GM12874 (cell line): Measurements from ENCODE around the gene CNTNAP4.

Source experiments
- TF ChIP-seq, protein P1 (sequence below): IDR thresholded peaks from 2 replicates; pipeline ENCODE4 v1.5.1; 2011; ENCODE audit warnings: low read depth, mild to moderate bottlenecking, control low read depth, low read length, moderate library complexity; ENCODE audit not compliant: insufficient read depth

The CNTNAP4 gene

DNA sequence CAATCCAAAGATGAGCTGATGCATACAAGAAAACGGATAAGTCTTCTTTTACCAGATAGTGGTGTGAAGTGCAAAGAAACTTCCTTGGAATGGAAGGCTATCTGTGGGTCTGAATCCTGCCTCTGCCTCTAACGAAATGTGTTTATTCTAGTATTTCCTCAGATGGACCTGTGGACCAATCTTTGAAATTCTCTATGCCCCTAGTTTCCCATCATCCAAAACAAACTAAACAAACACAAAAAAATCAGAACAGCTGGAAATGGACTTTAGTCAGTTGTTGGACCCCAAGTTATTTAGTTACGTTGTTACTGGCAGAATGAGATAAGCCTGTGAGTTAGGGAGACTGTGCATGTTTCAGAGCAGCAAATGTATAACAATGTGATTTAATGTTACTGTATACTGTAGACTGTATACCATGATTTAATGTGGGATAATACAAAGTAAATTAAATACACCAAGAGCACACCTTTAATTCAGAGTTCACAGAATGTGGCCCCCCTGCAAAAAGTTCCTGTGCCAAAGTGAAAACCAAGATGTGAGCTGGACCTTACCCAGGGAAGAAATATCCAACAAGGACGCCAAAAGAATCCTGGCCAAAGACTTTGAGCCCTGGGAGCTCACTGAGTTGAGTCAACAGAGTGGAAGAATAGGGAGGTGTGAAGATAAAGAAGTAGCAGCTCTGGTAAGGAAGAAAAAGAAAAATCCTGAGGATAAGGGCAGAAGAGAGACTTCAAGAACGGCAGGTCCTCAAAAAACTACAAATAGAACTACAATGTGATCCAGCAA, 255.2 kb downstream of the CNTNAP4 start:
- TF ChIP-seq, protein P1, sequence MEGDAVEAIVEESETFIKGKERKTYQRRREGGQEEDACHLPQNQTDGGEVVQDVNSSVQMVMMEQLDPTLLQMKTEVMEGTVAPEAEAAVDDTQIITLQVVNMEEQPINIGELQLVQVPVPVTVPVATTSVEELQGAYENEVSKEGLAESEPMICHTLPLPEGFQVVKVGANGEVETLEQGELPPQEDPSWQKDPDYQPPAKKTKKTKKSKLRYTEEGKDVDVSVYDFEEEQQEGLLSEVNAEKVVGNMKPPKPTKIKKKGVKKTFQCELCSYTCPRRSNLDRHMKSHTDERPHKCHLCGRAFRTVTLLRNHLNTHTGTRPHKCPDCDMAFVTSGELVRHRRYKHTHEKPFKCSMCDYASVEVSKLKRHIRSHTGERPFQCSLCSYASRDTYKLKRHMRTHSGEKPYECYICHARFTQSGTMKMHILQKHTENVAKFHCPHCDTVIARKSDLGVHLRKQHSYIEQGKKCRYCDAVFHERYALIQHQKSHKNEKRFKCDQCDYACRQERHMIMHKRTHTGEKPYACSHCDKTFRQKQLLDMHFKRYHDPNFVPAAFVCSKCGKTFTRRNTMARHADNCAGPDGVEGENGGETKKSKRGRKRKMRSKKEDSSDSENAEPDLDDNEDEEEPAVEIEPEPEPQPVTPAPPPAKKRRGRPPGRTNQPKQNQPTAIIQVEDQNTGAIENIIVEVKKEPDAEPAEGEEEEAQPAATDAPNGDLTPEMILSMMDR = no peak

DNA sequence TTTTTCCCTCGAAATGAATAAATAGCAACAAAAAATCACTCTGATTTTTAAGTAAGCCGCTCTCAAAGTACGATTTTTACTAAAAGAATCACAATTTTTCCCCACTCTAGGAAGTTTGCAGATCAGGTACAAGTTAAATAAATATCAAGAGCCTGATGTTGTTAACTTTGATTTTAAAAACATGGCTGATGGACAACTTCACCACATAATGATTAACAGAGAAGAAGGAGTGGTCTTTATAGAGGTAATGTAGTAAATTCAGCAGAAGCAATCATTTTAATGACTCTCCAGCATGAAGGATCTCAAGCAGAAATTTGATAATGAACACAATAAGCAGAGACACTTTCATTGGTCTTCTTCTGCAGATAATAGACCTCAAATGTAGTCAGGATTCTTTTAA, 262.4 kb downstream of the CNTNAP4 start:
- TF ChIP-seq, protein P1 = no peak

DNA sequence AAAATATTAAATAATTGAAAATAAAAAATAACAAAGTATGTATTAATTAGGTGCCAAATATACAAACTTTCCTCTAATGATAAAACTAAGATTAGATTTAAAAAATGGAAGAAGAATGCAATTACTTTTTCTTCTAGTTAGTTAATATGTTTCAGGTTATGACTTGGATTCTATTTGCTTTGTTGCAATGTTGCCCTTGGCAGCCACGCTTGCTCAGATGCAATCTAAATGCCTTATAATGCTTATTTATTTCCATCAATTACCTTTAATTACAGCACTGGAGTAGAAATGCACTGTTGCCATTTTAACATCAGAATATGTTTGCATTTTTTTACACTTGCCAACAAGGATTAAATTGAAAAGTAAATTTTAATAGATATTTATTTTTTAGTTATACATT, 263.9 kb downstream of the CNTNAP4 start:
- TF ChIP-seq, protein P1 = no peak

DNA sequence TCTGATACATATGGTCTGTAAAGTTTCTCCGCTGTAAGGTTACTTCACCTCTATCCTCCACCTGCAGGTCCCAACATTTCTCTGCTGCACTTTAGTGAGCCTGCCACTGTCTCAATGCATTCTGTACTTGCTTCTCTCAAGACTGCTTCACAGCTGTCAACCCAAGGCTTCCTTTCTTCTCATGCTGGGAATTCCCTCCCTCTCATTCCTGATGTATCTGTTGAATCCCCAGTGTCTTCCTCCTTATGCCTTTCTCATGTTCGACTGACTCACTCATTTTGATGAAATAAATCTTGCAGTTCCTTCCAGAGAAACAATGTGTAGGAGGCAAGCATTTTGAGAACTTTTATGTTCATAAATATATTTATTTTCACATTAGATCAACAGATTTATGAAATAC, 288.3 kb downstream of the CNTNAP4 start:
- TF ChIP-seq, protein P1 = no peak

DNA sequence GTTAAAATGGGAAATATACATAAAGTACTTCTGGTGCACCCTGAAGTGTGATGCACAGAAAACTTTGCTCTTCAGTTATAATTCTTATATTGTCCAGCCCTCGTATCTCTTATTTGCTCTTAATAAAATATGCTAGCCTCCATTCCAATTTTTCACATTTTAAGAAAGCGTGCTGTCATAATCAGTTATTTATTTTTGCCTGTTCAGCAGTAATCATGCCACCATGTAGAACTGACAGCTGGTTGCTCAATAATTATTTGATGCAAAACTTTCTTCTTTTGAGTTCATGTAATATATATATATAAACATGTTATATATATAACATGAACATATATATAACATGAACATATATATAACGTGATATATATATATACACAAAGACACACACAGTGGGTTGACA, 294.6 kb downstream of the CNTNAP4 start:
- TF ChIP-seq, protein P1 = no peak

DNA sequence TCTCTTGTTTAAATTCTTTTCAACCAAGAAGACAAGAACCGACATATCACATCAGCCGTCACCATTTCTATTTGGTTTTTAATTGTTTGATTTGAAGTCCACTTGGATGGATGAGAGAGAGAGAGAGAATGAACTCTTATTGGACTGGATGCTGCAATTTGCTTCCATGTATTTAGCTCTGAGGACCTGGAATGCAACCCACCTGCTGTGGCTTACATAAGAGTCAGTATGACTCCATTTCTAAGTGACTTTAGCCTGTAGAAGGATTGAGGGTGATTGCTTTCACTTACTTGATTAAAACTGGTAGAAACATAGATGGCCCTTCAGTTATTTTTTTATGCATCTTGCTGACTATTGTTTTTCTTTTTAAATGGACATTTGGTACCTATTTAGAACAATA, 296.1 kb downstream of the CNTNAP4 start:
- TF ChIP-seq, protein P1 = no peak

DNA sequence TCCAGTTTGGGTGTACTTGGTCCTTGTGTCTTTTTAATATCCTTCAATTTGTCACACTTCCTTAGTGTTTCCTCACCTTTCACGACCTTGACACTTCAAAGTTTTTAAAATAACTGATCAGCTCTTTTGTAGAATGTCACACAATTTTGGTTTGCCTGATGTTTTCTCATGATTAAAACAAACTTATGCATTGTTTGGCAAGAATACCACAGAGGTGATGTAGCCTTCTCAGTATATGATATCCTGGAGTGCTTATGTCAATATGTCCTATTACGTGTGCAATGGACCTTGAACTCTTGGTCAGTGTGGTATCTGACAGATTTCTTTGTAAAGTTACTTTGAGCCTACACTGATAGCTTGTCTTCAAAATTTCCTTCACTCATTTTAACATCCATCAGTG, 297.4 kb downstream of the CNTNAP4 start:
- TF ChIP-seq, protein P1 = no peak

DNA sequence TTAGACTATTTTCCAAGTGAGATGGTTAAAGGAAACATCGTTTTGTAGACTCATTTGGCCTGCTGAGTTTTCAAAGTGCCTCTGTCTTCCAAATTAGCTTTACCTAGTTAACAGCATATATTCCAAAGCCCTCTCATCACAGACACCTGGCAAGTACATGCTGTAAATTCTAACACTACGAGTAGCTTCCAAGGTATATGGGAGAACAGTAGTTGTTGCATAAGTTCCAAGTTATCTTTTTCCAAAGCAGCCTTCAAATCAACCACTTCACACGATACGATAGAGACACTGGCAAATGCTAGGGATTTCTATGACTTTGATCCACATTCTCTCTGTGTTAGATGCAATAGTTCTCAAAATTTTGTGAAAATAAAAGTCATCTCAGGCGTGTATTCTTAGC, 299.3 kb downstream of the CNTNAP4 start:
- TF ChIP-seq, protein P1 = no peak
